ENCODE measurements around the gene TFR2. TPM values are rescaled to one million over a fixed set of nuclear protein-coding genes. Genes with fewer than 3 reads are reported as not detected.
A peak's percentile ranks its signal among the peaks of the same experiment; 100 is the strongest.

The TFR2 gene
- total RNA-seq, 1 experiment from 2014 or later: not detected

GRCh38 chr7:100586266-100587025 lies 54.9 kb downstream of the TFR2 start, which contains the start of gene FBXO24:
TSS of gene FBXO24 (plus strand) at chr7:100586328. CDS start at chr7:100586626, 298 bp downstream.
- Histone ChIP-seq H3K27ac (peak within 1 kb of the TSS; percentile 74), H3K27me3 (replicated peaks) (no peaks in the 10 kb centered on the region), H3K4me1 (replicated peaks) (peaks cover 10% of the 10 kb centered on the region), H3K9me3 (replicated peaks) (no peaks in the 10 kb centered on the region), H3K4me3 (peak within 1 kb of the TSS; percentile 83), H3K36me3 (peaks cover 26% of the 10 kb centered on the region)
- peak; percentile 100 for DNase-seq (ENCODE audit: low read depth in 1 of 2, low spot score in 2 of 2)

GRCh38 chr7:100585511-100586265 lies 55.7 kb downstream of the TFR2 start, which contains the start of gene LRCH4:
TSS of gene LRCH4 (minus strand) at chr7:100586129. CDS start at chr7:100586100, 29 bp downstream.
- no peak for DNase-seq (ENCODE audit: low read depth in 1 of 2, low spot score in 2 of 2)
- no peaks in the 10 kb centered on the region for H3K27me3 ChIP-seq (replicated peaks)

GRCh38 chr7:100584683-100585510 lies 56.5 kb downstream of the TFR2 start:
- Histone ChIP-seq H3K36me3 (peaks cover 42% of the 10 kb centered on the region), H3K9me3 (replicated peaks) (no peaks in the 10 kb centered on the region), H3K27me3 (replicated peaks) (no peaks in the 10 kb centered on the region), H3K27ac (no peak overlapping the region), H3K4me3 (peak overlapping the region; percentile 83), H3K4me1 (replicated peaks) (peaks cover 10% of the 10 kb centered on the region)
- DNase-seq (ENCODE audit: low read depth in 1 of 2, low spot score in 2 of 2): peak in 1 of 2 experiments; percentile 46

More at GRCh38 chr7:100585511-100586265, 55.7 kb downstream of the TFR2 start, which contains the start of gene LRCH4:
- H3K36me3 ChIP-seq: peaks cover 34% of the 10 kb centered on the region
- peak within 1 kb of the TSS; percentile 83 for H3K4me3 ChIP-seq
- H3K9me3 ChIP-seq (replicated peaks): no peaks in the 10 kb centered on the region
- peaks cover 10% of the 10 kb centered on the region for H3K4me1 ChIP-seq (replicated peaks)
- peak within 1 kb of the TSS; percentile 74 for H3K27ac ChIP-seq

GRCh38 chr7:100584054-100584682 lies 57.2 kb downstream of the TFR2 start:
- DNase-seq (ENCODE audit: low read depth in 1 of 2, low spot score in 2 of 2): no peak
- H3K27me3 ChIP-seq (replicated peaks): no peaks in the 10 kb centered on the region
- H3K9me3 ChIP-seq (replicated peaks): no peaks in the 10 kb centered on the region
- H3K4me1 ChIP-seq (replicated peaks): peaks cover 10% of the 10 kb centered on the region
- peaks cover 49% of the 10 kb centered on the region for H3K36me3 ChIP-seq
- H3K27ac ChIP-seq: no peak overlapping the region
- no peak overlapping the region; the same call in 1 of the 2 replicates for H3K4me3 ChIP-seq

GRCh38 chr7:100583132-100584053 lies 58.0 kb downstream of the TFR2 start:
- no peak for DNase-seq (ENCODE audit: low read depth in 1 of 2, low spot score in 2 of 2)
- H3K4me1 ChIP-seq (replicated peaks): peaks cover 10% of the 10 kb centered on the region
- no peaks in the 10 kb centered on the region for H3K27me3 ChIP-seq (replicated peaks)
- no peaks in the 10 kb centered on the region for H3K9me3 ChIP-seq (replicated peaks)
- H3K4me3 ChIP-seq: no peak overlapping the region
- no peak overlapping the region for H3K27ac ChIP-seq
- H3K36me3 ChIP-seq: peaks cover 57% of the 10 kb centered on the region

GRCh38 chr7:100582650-100583049 lies 58.7 kb downstream of the TFR2 start:
- Histone ChIP-seq H3K36me3 (peaks cover 64% of the 10 kb centered on the region), H3K27ac (no peak overlapping the region), H3K4me1 (replicated peaks) (peaks cover 10% of the 10 kb centered on the region), H3K4me3 (no peak overlapping the region), H3K27me3 (replicated peaks) (no peaks in the 10 kb centered on the region), H3K9me3 (replicated peaks) (no peaks in the 10 kb centered on the region)
- DNase-seq (ENCODE audit: low read depth in 1 of 2, low spot score in 2 of 2): no peak

- peaks cover 10% of the 10 kb centered on the region for H3K4me1 ChIP-seq (replicated peaks)
- H3K9me3 ChIP-seq (replicated peaks): no peaks in the 10 kb centered on the region
- H3K4me3 ChIP-seq: no peak overlapping the region
- no peak for DNase-seq (ENCODE audit: low read depth in 1 of 2, low spot score in 2 of 2)
- no peak overlapping the region for H3K27ac ChIP-seq
- peaks cover 70% of the 10 kb centered on the region for H3K36me3 ChIP-seq
- no peaks in the 10 kb centered on the region for H3K27me3 ChIP-seq (replicated peaks)
These were observed 59.2 kb downstream of the TFR2 start for GRCh38 chr7:100582041-100582579.

GRCh38 chr7:100580466-100581283 lies 60.7 kb downstream of the TFR2 start:
- H3K4me3 ChIP-seq: no peak overlapping the region
- no peak overlapping the region for H3K27ac ChIP-seq
- no peak for DNase-seq (ENCODE audit: low read depth in 1 of 2, low spot score in 2 of 2)
- no peaks in the 10 kb centered on the region for H3K27me3 ChIP-seq (replicated peaks)
- H3K36me3 ChIP-seq: peaks cover 81% of the 10 kb centered on the region
- peaks cover 10% of the 10 kb centered on the region for H3K4me1 ChIP-seq (replicated peaks)
- no peaks in the 10 kb centered on the region for H3K9me3 ChIP-seq (replicated peaks)

GRCh38 chr7:100578246-100579183 lies 62.8 kb downstream of the TFR2 start:
- peaks cover 93% of the 10 kb centered on the region for H3K36me3 ChIP-seq
- no peak overlapping the region for H3K27ac ChIP-seq
- H3K4me1 ChIP-seq (replicated peaks): no peaks in the 10 kb centered on the region
- no peak for DNase-seq (ENCODE audit: low read depth in 1 of 2, low spot score in 2 of 2)
- H3K4me3 ChIP-seq: no peak overlapping the region
- H3K9me3 ChIP-seq (replicated peaks): no peaks in the 10 kb centered on the region
- H3K27me3 ChIP-seq (replicated peaks): no peaks in the 10 kb centered on the region

- H3K4me1 ChIP-seq (replicated peaks): no peaks in the 10 kb centered on the region
- no peak overlapping the region for H3K27ac ChIP-seq
- no peaks in the 10 kb centered on the region for H3K27me3 ChIP-seq (replicated peaks)
- DNase-seq (ENCODE audit: low read depth in 1 of 2, low spot score in 2 of 2): no peak
- H3K36me3 ChIP-seq: peaks cover 86% of the 10 kb centered on the region
- H3K4me3 ChIP-seq: no peak overlapping the region
- no peaks in the 10 kb centered on the region for H3K9me3 ChIP-seq (replicated peaks)
These were observed 63.8 kb downstream of the TFR2 start for GRCh38 chr7:100577507-100577906.

GRCh38 chr7:100577103-100577502 lies 64.2 kb downstream of the TFR2 start:
- Histone ChIP-seq H3K27me3 (replicated peaks) (no peaks in the 10 kb centered on the region), H3K4me3 (no peak overlapping the region), H3K9me3 (replicated peaks) (no peaks in the 10 kb centered on the region), H3K4me1 (replicated peaks) (no peaks in the 10 kb centered on the region), H3K36me3 (peaks cover 82% of the 10 kb centered on the region), H3K27ac (no peak overlapping the region)
- DNase-seq (ENCODE audit: low read depth in 1 of 2, low spot score in 2 of 2): no peak

Measured in SJSA1 (cell line).